GM21390 (cell line): ENCODE data around the gene BHLHE40.

Source experiments
- ATAC-seq: cut with Tn5 transposase; IDR thresholded peaks from one replicate; pipeline ENCODE4 v1.9.1; 2021; ENCODE audit not compliant: unreplicated experiment

BHLHE40 gene

DNA sequence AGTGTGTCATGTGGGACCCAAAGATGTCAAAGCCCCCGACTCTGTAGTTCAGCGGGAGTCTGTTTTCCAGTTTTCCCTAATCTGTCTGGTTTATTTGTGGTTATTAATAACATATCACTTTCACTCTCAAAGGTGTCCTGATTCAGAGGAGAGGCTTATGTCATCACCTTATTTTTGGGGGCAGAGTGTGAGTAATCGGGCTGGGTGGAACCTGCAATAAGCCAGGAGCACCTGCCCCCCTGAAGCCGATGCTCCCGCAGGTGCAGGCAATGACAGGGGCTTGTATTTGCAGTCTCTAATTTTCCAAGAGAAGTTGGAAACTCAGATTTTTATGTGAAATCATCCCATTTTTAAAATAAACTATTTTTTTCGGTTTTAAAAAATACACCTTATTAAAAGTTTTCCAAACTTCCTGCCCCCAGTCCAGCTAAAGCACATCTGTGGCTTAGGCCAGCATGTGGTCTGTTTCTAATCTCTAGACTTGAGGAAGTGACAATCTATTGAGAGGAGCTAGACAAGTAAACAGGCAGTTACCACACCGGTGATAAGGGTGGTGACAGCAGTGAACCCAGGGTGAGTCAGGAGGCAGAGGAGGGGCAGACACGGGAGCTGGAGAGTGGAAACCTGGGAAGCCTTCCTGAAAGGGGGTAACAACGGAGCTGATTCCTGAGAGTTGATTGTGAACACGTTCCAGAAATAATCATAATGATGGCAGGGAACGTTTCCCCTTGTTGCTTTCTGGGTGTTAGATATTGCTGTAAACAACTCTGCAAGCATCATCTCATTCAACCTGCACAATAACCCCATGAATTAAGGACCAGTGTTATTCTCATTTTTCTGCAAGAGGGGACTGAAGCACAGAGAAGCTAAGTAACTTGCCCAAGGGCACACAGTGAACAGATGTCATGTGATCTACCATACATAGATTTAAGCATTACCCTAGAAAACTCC, 37.2 kb downstream of the BHLHE40 start:
- ATAC-seq = peak; percentile 56

DNA sequence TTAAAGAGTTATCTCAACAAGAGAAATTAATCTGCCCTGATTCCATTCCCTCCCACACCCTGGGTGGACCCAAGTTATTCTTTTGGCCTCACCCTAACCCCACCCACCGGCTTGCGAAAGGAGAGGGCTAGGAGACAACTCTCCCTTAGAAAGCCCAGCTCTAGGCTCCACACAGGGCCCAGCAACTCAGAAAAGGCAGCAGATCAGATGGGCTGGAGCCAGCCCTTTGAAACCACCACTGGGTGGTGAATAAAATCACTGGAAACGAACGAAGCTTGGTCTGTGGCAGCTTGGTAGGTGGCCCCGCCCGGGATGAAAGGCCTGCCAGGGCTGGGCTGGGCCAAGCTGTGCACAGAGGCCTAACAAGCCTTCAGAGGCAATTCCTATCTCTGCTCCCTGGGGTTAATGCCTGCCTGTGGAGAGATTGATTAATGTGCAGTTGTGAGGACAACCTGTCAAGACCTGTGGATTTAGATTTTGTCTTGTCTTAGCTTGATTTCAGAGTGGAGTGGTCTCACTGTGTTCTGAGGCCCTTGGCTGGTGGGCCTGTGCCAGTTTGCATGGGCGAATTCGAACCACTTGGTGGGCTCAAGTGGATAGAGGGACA, 38.8 kb downstream of the BHLHE40 start:
- ATAC-seq = no peak

DNA sequence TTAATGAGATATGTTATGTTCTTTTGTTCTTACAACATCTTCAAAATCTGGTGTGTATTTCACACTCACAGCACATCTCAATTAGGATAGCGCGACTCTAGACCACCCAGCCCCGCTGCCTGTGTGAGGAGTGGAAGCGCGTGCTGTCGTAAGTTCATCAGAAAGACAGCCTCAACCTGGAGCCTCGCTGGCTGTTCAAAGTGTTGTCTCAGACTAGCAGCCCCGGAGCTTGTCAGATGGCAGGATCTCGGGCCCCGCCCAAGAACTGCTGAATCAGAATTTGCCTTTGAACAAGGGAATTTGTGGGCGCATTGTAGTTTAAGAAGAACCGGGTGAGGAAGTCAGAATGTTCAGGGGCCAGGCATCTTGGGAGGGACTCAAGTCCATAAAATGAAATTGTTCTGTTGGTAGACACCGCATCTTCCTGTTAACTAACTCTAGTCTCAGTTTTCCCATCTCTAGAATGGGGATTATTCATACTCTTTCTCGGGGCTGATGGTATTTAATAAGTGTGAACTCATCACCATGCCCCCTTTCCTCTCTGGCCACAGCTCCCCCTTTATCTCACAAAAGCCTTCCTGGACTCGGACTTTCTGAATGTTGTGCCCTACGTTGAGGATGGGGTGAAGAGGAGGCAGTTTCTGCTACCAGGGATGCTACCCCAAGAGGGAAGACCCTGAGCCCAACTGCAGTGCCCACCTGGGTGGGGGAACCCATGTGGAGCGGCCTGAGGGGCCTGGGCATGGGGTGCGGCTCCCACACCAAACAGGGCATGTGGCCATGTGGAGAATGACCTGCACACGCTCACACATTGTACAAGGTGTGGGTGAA, 40.4 kb downstream of the BHLHE40 start:
- ATAC-seq = no peak

DNA sequence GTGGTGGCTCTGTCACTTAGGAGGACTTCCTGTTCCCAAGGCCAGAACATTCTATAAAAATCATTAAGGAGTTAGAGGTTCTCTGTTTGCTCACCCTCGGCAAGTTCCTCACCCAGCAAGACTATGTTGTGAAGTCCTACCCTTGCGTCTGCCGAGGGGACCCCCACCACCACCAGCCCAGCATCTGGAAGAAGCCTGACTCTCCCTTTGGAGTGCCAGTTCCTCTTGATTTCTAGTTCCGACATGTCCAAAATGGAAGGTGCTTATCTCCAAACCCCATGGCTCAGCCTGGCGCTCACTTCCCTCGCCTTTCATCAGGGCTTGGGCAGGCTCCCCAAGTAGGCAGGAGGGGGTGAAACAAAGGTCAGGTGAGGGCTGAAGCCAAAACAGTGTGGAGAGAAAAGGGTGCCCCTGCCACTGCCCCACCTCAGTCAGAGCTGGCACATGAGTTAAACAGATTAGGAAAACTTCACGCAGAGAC, 41.0 kb downstream of the BHLHE40 start:
- ATAC-seq = no peak

DNA sequence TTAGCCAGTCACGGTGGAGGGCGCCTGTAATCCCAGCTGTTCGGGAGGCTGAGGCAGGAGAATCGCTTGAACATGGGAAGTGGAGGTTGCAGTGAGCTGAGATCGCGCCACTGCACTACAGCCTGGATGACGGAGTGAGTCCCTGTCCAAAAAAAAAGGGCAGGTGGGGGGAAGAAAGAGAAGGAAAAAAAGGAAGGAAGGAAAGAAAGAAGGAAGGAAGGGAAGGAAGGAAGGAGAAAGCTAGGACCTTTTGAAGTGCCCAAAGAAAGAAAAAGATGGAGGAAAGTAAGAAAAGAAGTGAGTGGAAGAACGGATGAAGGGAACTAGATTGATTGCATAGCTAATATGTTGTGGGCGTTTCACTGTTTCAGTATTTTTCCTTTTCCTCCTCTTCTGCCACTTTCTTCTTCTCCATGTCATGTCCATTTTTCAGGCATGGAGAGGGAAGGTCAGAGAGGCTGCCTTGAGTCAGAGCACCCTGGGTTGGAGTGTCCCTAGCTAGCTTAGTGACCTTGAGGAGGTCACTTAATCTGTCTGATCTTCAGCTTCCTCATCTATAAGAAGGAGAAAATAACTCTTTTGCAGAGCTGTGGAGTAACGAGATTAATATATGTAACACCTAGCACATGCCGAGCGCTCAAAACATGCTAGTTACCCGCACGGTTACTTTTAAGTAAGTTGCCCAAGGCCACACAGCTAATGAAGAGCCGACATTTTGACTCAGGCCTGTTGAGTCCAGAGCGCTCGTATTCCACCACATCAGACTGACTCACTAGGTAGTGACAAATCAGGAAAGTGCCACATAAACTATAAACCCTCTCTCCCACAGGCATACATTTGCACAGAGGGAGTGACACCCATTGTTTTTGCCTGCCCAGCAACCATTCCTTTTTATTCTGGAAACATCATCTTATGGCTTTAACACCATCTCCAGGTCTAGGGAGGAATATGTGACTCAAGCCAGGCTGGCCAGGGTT, 42.2 kb downstream of the BHLHE40 start:
- no peak for ATAC-seq

DNA sequence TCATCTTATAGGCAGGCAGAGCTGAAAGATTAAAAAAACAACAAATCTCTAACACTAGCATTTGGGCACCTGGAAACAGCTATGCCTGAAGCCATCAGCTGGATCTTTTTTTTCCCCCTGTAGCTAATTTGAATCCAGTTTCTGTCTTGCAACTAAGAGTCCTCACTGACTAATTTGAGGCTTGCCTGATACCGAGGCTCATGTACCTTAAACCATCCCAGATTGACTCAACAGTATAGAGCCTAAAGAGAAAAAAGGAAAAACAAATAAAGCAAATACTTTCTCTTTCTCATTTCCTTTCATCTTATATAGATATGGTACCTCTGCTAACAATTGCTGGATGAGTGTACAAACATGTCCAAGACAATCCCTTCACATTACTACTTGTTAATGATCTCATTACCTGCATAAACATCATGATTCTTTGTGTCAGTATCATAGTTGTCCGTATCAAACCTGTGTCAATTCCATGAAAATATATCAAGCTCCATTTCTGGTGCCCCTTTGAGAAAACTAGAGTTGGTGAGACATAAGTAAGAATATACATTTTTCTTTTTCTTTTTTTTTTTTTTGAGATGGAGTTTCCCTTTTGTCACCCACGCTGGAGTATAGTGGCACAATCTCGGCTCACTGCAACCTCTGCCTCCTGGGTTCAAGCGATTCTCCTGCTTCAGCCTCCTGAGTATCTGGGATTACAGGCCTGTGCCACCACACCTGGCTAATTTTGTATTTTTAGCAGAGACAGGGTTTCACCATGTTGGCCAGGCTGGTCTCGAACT, 43.1 kb downstream of the BHLHE40 start:
- ATAC-seq = peak; percentile 76

DNA sequence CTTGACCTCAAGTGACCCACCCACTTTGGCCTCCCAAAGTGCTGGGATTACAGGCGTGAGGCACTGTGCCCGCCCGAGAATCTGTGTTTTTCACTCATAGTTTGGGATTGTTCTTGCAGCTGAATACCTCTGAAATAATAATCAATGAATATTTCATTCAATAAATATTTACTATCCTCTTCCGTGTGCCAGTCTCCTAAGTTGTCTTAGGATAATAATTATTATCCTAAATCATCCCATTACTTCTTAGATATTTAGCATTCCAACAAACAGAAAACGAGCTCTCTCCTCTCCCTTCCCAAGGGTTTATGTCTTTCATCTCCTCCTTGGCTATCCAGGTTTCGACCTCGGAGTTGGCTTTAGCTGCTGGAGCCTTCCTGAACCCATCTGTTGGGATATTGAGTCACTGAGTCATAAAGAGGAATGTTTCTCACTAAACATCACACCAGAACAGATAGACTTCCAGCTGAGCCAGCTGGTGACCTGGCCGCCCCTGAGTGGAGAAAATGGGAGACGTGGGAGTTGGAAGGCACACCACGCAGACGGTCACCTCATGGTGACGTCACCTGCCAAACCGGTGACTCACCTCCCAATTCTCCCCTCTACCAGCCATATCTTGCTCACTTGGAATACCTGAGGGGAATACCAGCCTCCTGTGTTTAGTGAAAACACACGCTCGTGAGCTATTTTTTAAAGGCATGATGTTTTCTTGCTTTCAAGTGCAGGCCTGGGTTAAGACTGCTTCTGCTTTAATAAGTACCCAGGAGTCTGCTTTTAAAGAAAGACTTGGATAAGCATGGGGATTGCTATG, 43.9 kb downstream of the BHLHE40 start:
- ATAC-seq = no peak

DNA sequence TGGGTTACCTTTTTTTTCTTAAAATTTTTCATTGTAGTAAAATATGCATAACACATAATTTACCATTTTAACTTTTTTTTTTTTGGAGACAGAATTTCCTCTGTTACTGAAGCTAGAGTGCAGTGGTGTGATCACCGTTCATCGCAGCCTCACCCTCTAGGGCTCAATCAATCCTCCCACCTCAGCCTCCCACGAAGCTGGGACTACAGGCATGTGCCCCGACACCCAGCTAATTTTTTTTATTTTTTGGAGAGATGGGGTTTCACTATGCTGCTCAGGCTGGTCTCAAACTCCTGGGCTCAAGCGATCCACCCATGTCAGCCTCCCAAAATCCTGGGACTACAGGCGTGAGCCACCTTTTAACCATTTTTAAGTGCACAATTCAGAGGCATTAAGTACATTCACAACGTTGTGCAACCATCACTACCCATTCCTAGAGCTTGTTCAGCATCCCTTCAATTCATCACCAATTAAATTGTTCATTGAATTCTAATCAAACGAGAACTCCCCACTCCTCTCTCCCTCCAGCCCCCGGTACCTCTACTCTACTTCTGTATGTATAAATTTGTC, 44.6 kb downstream of the BHLHE40 start:
- no peak for ATAC-seq

DNA sequence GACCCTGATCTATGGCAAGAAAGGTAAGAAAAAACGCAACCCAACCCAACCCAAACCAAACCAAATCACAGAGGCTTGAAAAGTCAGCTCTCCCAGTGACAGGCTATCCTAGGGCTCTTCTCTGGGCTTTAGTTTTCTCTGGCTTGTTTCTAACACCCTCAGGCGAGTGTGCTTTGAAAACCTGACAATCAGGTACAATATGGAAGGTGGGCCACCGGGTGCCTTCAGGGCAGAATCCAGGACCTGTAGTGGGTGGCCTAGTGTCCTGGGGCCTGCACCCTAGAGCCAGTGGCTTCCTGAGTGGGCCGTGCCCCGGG, 46.8 kb downstream of the BHLHE40 start:
- ATAC-seq = no peak

DNA sequence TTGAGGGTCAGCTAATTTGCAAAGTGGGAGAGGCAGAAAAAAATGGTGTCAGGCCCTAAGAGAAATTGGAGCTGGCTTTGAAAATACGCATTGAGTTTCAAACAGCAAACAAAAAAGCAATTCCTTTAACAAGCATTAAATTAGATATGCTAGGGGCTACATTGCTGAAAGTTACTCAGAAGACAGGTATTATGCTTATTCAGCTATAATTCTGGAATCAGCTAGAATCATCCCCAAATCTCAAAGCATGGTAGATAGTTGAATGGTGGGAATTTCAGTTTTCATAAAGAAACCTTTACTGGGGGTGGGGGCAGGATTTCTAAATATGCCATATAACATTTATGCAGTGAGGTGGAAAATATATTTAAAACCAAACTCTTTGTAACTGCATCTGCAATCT, 50.5 kb downstream of the BHLHE40 start:
- ATAC-seq = no peak

DNA sequence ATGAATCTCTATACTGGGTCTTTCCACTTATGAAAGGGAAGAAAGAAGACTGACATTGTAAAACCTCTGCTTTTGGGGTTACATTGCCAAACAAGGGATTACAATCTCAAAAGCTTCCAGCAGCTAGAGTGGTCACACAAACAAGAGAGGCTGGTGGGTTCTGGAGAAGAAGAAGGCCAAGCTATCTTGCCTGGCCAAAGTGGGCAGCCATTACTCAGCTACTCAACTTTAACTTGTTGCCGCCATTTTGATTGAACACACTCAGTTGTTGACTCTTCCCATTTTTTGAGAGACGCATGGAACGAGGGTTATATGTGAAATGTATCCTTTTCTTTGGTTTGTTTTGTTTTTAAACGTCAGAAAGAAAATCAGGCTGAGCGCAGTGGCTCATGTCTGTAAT, 50.9 kb downstream of the BHLHE40 start:
- ATAC-seq = no peak

DNA sequence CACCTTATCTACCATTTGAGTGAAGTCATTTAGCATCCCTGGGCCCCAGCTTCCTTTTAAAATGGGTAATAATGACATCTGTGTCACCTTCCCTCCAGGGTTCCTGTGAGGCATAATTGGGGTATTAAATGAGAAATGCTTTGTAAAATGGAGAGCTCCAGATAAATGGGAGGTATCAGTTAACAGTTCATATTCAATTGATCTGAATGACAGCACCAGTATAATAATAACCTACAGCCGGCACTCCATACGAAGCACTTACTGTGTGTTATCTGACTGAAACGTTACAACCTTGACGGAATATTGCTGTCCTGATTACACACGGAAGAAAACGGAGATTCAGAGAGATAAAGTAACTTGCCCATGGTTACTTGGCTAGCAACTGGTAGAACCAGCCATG, 53.6 kb downstream of the BHLHE40 start:
- no peak for ATAC-seq
